Activated CD4-positive, alpha-beta T cell treated with anti-CD3 and anti-CD28 coated beads, Interleukin-2, amount 10 ng/mL, durations not matched to agents 24 days and 14 days (primary cell): ENCODE results near the gene IL17REL. TPM values are rescaled to one million over a fixed set of nuclear protein-coding genes. Genes with fewer than 3 reads are reported as not detected.

Experiments
- DNase-seq: peaks from one replicate; pipeline ENCODE4 v3.0.0; 2022
- H3K27ac Mint-ChIP-seq: one replicate; pipeline ENCODE4 v1.8.0; 2022; ENCODE audit warnings: mild to moderate bottlenecking, mixed read lengths
- H3K27me3 Mint-ChIP-seq: one replicate; pipeline ENCODE4 v1.8.0; 2022; ENCODE audit warnings: mixed read lengths
- H3K36me3 Mint-ChIP-seq: one replicate; pipeline ENCODE4 v1.8.0; 2022; ENCODE audit warnings: low read depth, mild to moderate bottlenecking, mixed read lengths
- H3K4me1 Mint-ChIP-seq: one replicate; pipeline ENCODE4 v1.8.0; 2021; ENCODE audit warnings: mixed read lengths
- H3K4me3 Mint-ChIP-seq: one replicate; pipeline ENCODE4 v1.8.0; 2022; ENCODE audit warnings: mild to moderate bottlenecking, moderate library complexity, mixed read lengths
- H3K9me3 Mint-ChIP-seq: one replicate; pipeline ENCODE4 v1.8.0; 2021; ENCODE audit warnings: mixed read lengths
- intact Hi-C: fragments of 100-400 bp; cut with micrococcal nuclease; formaldehyde crosslinking; loops from one replicate; pipeline ENCODE4 v1.15.1; 2023
- total RNA-seq: library from RNA; stranded (reverse); gene quantifications from 2 replicates; pipeline ENCODE4 v1.2.3, GENCODE V29; 2022

Gene IL17REL
- total RNA-seq, 1 donor from 2014 or later = 0.09 TPM

- no peak for DNase-seq
- peak overlapping the region; percentile 83 for H3K27ac Mint-ChIP-seq
- intact Hi-C loops = loop anchor here (1.0 to 5.0 kb wide), 4 partner anchors 27 to 564 kb away; partner anchors contain the start of genes SCO2 and ZBED4
- peak overlapping the region; percentile 94 for H3K4me3 Mint-ChIP-seq
- peaks cover 20% of the 10 kb centered on the region for H3K4me1 Mint-ChIP-seq
- H3K36me3 Mint-ChIP-seq = peaks cover 38% of the 10 kb centered on the region
- H3K9me3 Mint-ChIP-seq = no peaks in the 10 kb centered on the region
- H3K27me3 Mint-ChIP-seq = no peaks in the 10 kb centered on the region
These were observed 49.6 kb downstream of the IL17REL start for GRCh38 chr22:49962751-49963646.

- Mint-ChIP-seq H3K4me3 (peak overlapping the region; percentile 94), H3K27me3 (no peaks in the 10 kb centered on the region), H3K9me3 (no peaks in the 10 kb centered on the region), H3K36me3 (peaks cover 37% of the 10 kb centered on the region), H3K4me1 (peaks cover 17% of the 10 kb centered on the region), H3K27ac (peak overlapping the region; percentile 95)
- DNase-seq = peak; percentile 91
- intact Hi-C loops = loop anchor here (1.0 to 5.0 kb wide), 4 partner anchors 26 to 565 kb away; partner anchors contain the start of genes SCO2 and ZBED4
These were observed 50.4 kb downstream of the IL17REL start for GRCh38 chr22:49962012-49962750.

DNA sequence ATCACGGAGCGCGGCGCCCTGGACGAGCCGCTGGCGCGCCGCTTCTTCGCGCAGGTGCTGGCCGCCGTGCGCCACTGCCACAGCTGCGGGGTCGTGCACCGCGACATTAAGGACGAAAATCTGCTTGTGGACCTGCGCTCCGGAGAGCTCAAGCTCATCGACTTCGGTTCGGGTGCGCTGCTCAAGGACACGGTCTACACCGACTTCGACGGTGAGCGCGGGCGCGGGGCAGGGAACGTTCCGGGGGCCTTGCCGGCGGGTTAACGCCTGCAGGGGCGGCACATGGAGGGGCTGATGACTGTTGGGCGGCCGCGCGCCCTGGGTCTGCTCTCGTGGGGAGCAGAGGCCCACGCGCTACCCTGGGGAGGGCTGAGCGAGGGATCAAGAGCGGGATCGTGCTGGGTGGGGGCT, 51.0 kb downstream of the IL17REL start:
- DNase-seq = no peak
- intact Hi-C loops = loop anchor here (1.0 to 5.0 kb wide), 4 partner anchors 25 to 566 kb away; partner anchors contain the start of genes SCO2 and ZBED4
- H3K27me3 Mint-ChIP-seq = no peaks in the 10 kb centered on the region

GRCh38 chr22:49961005-49961600, 51.5 kb downstream of the IL17REL start:
- DNase-seq = peak; percentile 83
- Mint-ChIP-seq H3K27me3 (no peaks in the 10 kb centered on the region), H3K27ac (peak overlapping the region; percentile 95), H3K36me3 (peaks cover 35% of the 10 kb centered on the region), H3K9me3 (no peaks in the 10 kb centered on the region), H3K4me3 (peak overlapping the region; percentile 94), H3K4me1 (peaks cover 17% of the 10 kb centered on the region)
- intact Hi-C loops = loop anchor here (5.0 kb wide), 2 partner anchors 109 to 566 kb away; partner anchors contain the start of genes SCO2 and ZBED4

More for the DNA sequence above, 51.0 kb downstream of the IL17REL start:
- H3K4me3 Mint-ChIP-seq = peak overlapping the region; percentile 94
- peaks cover 37% of the 10 kb centered on the region for H3K36me3 Mint-ChIP-seq
- peak overlapping the region; percentile 95 for H3K27ac Mint-ChIP-seq
- H3K4me1 Mint-ChIP-seq = peaks cover 17% of the 10 kb centered on the region
- no peaks in the 10 kb centered on the region for H3K9me3 Mint-ChIP-seq

GRCh38 chr22:49960159-49961004, 52.2 kb downstream of the IL17REL start, which contains the start of gene PIM3:
Gene PIM3 (plus strand): TSS chr22:49960772. CDS start chr22:49960948, 176 bp downstream.
- Mint-ChIP-seq H3K27me3 (no peaks in the 10 kb centered on the region), H3K36me3 (peaks cover 34% of the 10 kb centered on the region), H3K4me3 (peak within 1 kb of the TSS; percentile 94), H3K9me3 (no peaks in the 10 kb centered on the region), H3K27ac (peak within 1 kb of the TSS; percentile 95), H3K4me1 (peaks cover 17% of the 10 kb centered on the region)
- peak; percentile 98 for DNase-seq
- intact Hi-C loops = loop anchor here (5.0 kb wide), 2 partner anchors 108 to 567 kb away; partner anchors contain the start of genes SCO2 and ZBED4

DNA sequence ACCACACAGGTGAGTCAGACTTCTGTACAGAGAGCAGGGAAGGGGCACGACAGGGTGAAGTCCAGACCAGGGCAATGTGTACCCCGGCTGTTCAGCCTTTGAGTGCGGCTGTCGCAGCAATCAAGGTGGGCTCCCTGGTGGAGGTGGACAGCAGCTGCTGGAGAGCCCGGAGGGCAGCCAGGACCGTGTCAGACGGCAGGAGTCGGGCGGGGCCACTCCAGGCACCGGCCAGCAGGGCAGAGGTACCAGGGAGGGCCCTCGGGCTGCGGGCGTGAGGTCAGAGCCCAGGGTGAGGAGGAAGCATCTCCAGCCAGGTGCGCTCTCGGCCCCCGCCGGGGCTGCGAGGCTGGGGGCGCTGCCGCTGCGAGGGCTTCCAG, 52.8 kb downstream of the IL17REL start:
- peaks cover 30% of the 10 kb centered on the region for H3K36me3 Mint-ChIP-seq
- no peak for DNase-seq
- peaks cover 17% of the 10 kb centered on the region for H3K4me1 Mint-ChIP-seq
- H3K27ac Mint-ChIP-seq = peak overlapping the region; percentile 95
- intact Hi-C loops = loop anchor here (5.0 kb wide), 2 partner anchors 107 to 568 kb away; partner anchors contain the start of genes SCO2 and ZBED4
- no peaks in the 10 kb centered on the region for H3K27me3 Mint-ChIP-seq
- peak overlapping the region; percentile 90 for H3K4me3 Mint-ChIP-seq
- H3K9me3 Mint-ChIP-seq = no peaks in the 10 kb centered on the region

- no peak for DNase-seq
- Mint-ChIP-seq H3K4me3 (peak overlapping the region; percentile 90), H3K36me3 (peaks cover 24% of the 10 kb centered on the region), H3K27ac (peak overlapping the region; percentile 95), H3K4me1 (peaks cover 15% of the 10 kb centered on the region), H3K9me3 (no peaks in the 10 kb centered on the region), H3K27me3 (no peaks in the 10 kb centered on the region)
- intact Hi-C loops = no loop called here
These were observed 53.4 kb downstream of the IL17REL start for GRCh38 chr22:49958931-49959781.

- Mint-ChIP-seq H3K27me3 (no peaks in the 10 kb centered on the region), H3K9me3 (no peaks in the 10 kb centered on the region), H3K4me3 (peak overlapping the region; percentile 90), H3K4me1 (peaks cover 9% of the 10 kb centered on the region), H3K27ac (peak overlapping the region; percentile 95), H3K36me3 (peaks cover 17% of the 10 kb centered on the region)
- intact Hi-C loops = no loop called here
- DNase-seq = no peak
These were observed 54.1 kb downstream of the IL17REL start for GRCh38 chr22:49958366-49958921.

GRCh38 chr22:49957826-49958365, 54.7 kb downstream of the IL17REL start:
- no peak for DNase-seq
- peaks cover 9% of the 10 kb centered on the region for H3K4me1 Mint-ChIP-seq
- H3K9me3 Mint-ChIP-seq = no peaks in the 10 kb centered on the region
- peak overlapping the region; percentile 70 for H3K27ac Mint-ChIP-seq
- peak overlapping the region; percentile 55 for H3K4me3 Mint-ChIP-seq
- intact Hi-C loops = no loop called here
- H3K27me3 Mint-ChIP-seq = no peaks in the 10 kb centered on the region
- peaks cover 12% of the 10 kb centered on the region for H3K36me3 Mint-ChIP-seq

GRCh38 chr22:49956914-49957825, 55.4 kb downstream of the IL17REL start:
- Mint-ChIP-seq H3K27me3 (no peaks in the 10 kb centered on the region), H3K9me3 (no peaks in the 10 kb centered on the region), H3K4me3 (no peak overlapping the region), H3K4me1 (peaks cover 9% of the 10 kb centered on the region), H3K27ac (peak overlapping the region; percentile 43), H3K36me3 (peaks cover 6% of the 10 kb centered on the region)
- DNase-seq = no peak
- intact Hi-C loops = no loop called here

GRCh38 chr22:49956418-49956770, 56.2 kb downstream of the IL17REL start:
- H3K27ac Mint-ChIP-seq = no peak overlapping the region
- H3K4me3 Mint-ChIP-seq = no peak overlapping the region
- DNase-seq = no peak
- H3K9me3 Mint-ChIP-seq = no peaks in the 10 kb centered on the region
- H3K27me3 Mint-ChIP-seq = no peaks in the 10 kb centered on the region
- H3K4me1 Mint-ChIP-seq = peaks cover 9% of the 10 kb centered on the region
- H3K36me3 Mint-ChIP-seq = peaks cover under 1% of the 10 kb centered on the region
- intact Hi-C loops = no loop called here
